K562 (cell line): ENCODE results near the gene PIK3AP1. TPM values are rescaled to one million over a fixed set of nuclear protein-coding genes. Genes with fewer than 3 reads are reported as not detected.

Experiments used
- ATAC-seq: fragments of 200-7000 bp; cut with Tn5 transposase; 3 replicates; pipeline ENCODE4 v1.9.1; 2020; ENCODE audit warnings: moderate library complexity
- BruUV-seq: library from RNA; stranded (reverse); fragments of 400-500 nt; replicated peaks from 2 replicates; lab custom pipeline; 2021; lab: Mats Ljungman, UMichigan
- CTCF ChIA-PET: fragments of 300-600 bp; formaldehyde crosslinking; extraction: SDS; loops from one replicate; lab custom pipeline; 2021; ENCODE audit warnings: low intra/inter-chr PET ratio; lab: Yijun Ruan, JAX
- POLR2A ChIA-PET: fragments of 300-600, 350-650 bp; sonication (Branson Sonifier 250); formaldehyde crosslinking; extraction: SDS; loops from one replicate; lab custom pipeline; 2021; ENCODE audit warnings: antibody characterized with exemption, inconsistent platforms; lab: Yijun Ruan, JAX
- DNase-seq, 4 experiments: peaks; one replicate each; pipeline versions ENCODE4 v3.0.0 to v3.0.0-alpha.2; 2011 to 2018; ENCODE audit warnings: low spot score in 3 of 4, mixed read lengths in 3 of 4; ENCODE audit errors: extremely low read depth in 1 of 4
- FAIRE-seq: peaks from 2 replicates; lab custom pipeline; 2011; peaks lifted over from hg19 to GRCh38; lab: Jason Lieb, UNC
- H2AFZ ChIP-seq: 2 replicates; pipeline ENCODE4 v1.6.0; 2011; ENCODE audit warnings: low read depth, low read length, control low read depth, inconsistent platforms
- H3K27ac ChIP-seq: fragments of 200-600 bp; 3 replicates; pipeline ENCODE4 v1.8.0; 2011; ENCODE audit warnings: low read depth, mild to moderate bottlenecking, control low read depth, inconsistent platforms, low read length, moderate library complexity, mixed read lengths; ENCODE audit errors: extremely low read depth
- H3K27me3 ChIP-seq, 2 experiments: fragments of 300-600 bp in 1 of 2; 2 replicates in 1 of 2; 3 replicates in 1 of 2; pipeline versions ENCODE4 v1.6.0 to v1.8.0; 2011; ENCODE audit warnings: inconsistent platforms in 2 of 2, low read length in 2 of 2, mild to moderate bottlenecking in 1 of 2, mixed read lengths in 1 of 2, moderate library complexity in 1 of 2; ENCODE audit not compliant: control insufficient read depth in 2 of 2, insufficient read depth in 2 of 2
- H3K36me3 ChIP-seq: fragments of 300-600 bp; 3 replicates; pipeline ENCODE4 v1.8.0; 2011; ENCODE audit warnings: mild to moderate bottlenecking, low read length, inconsistent platforms; ENCODE audit not compliant: control insufficient read depth, insufficient read depth
- H3K4me1 ChIP-seq, 2 experiments: fragments of 200-600 bp in 1 of 2; replicated peaks in 1 of 2; 2 replicates in 1 of 2; 3 replicates in 1 of 2; pipeline versions ENCODE4 v1.5.1 to v1.8.0; 2011; ENCODE audit warnings: inconsistent platforms in 2 of 2, low read length in 2 of 2, mild to moderate bottlenecking in 1 of 2, mixed read lengths in 1 of 2, moderate library complexity in 1 of 2; ENCODE audit not compliant: control insufficient read depth in 2 of 2, insufficient read depth in 2 of 2
- H3K4me2 ChIP-seq: 2 replicates; pipeline ENCODE4 v1.6.1; 2011; ENCODE audit warnings: low read length, control low read depth, inconsistent platforms, mixed read lengths; ENCODE audit not compliant: insufficient read depth
- H3K4me3 ChIP-seq: fragments of 200-600 bp; sonication (generic), shearing (Covaris generic); 2 replicates; pipeline ENCODE4 v1.5.1; 2016; ENCODE audit warnings: control low read depth, inconsistent platforms
- H3K79me2 ChIP-seq: fragments of 200-600 bp; 3 replicates; pipeline ENCODE4 v1.8.0; 2011; ENCODE audit warnings: low read length, inconsistent platforms; ENCODE audit not compliant: control insufficient read depth, insufficient read depth
- H3K9ac ChIP-seq, 2 experiments: 2 replicates each; pipeline versions ENCODE4 v1.6.0 to v1.6.1; 2011; ENCODE audit warnings: low read depth in 2 of 2, low read length in 2 of 2, control low read depth in 1 of 2, inconsistent platforms in 1 of 2, mild to moderate bottlenecking in 1 of 2, mixed read lengths in 1 of 2; ENCODE audit not compliant: insufficient read depth in 1 of 2
- H3K9me1 ChIP-seq: one replicate; pipeline ENCODE4 v1.6.0; 2011; ENCODE audit warnings: inconsistent platforms, mild to moderate bottlenecking, low read length, moderate library complexity; ENCODE audit not compliant: control insufficient read depth, insufficient read depth
- H3K9me3 ChIP-seq: replicated peaks from 2 replicates; pipeline ENCODE4 v1.5.1; 2011; ENCODE audit warnings: low read depth, low read length, inconsistent platforms; ENCODE audit not compliant: control insufficient read depth, insufficient read depth
- H4K20me1 ChIP-seq: replicated peaks from 2 replicates; pipeline ENCODE4 v1.6.1; 2011; ENCODE audit warnings: low read length, inconsistent platforms, mixed read lengths; ENCODE audit not compliant: control insufficient read depth, insufficient read depth
- CBX8 ChIP-seq: fragments of 200-600 bp; sonication (generic); IDR thresholded peaks from 2 replicates; pipeline ENCODE4 v1.6.1; 2012; ENCODE audit warnings: borderline replicate concordance, mixed run types, low read depth, mild to moderate bottlenecking, moderate library complexity, mixed read lengths, low read length, control low read depth, inconsistent platforms; ENCODE audit not compliant: poor library complexity, severe bottlenecking; ENCODE audit errors: extremely low read depth
- CLOCK ChIP-seq: fragments of 250-450 bp; sonication (Bioruptor Pico); IDR thresholded peaks from 2 replicates; pipeline ENCODE4 v1.4.0; 2020; ENCODE audit warnings: mild to moderate bottlenecking, moderate library complexity, borderline replicate concordance
- CUX1 ChIP-seq: fragments of 200-800 bp; sonication (Bioruptor generic); IDR thresholded peaks from 2 replicates; pipeline ENCODE4 v1.6.1; 2016; ENCODE audit warnings: missing genetic modification characterization, missing compliant biosample characterization
- FOXO4 ChIP-seq: fragments of 450-650 bp; formaldehyde crosslinking; IDR thresholded peaks from 2 replicates; pipeline ENCODE4 v1.4.0; 2020; ENCODE audit warnings: mild to moderate bottlenecking, moderate library complexity
- HMG20B ChIP-seq: fragments of 250-450 bp; sonication (Bioruptor Pico); IDR thresholded peaks from 2 replicates; pipeline ENCODE4 v1.5.0; 2021; ENCODE audit warnings: mild to moderate bottlenecking
- MCM2 ChIP-seq: fragments of 450-650 bp; IDR thresholded peaks from 2 replicates; pipeline ENCODE4 v1.6.1; 2017; ENCODE audit warnings: low read depth, mild to moderate bottlenecking
- STAT5B ChIP-seq: fragments of 250-450 bp; sonication (Bioruptor Pico); IDR thresholded peaks from 2 replicates; pipeline ENCODE4 v1.8.0; 2021; ENCODE audit warnings: mild to moderate bottlenecking, inconsistent platforms
- ZFP1 ChIP-seq: fragments of 450-650 bp; formaldehyde crosslinking; IDR thresholded peaks from 2 replicates; pipeline ENCODE4 v1.4.0; 2020; ENCODE audit warnings: mild to moderate bottlenecking, mixed read lengths
- ZNF395 ChIP-seq: fragments of 200-800 bp; sonication (Bioruptor generic); IDR thresholded peaks from 2 replicates; pipeline ENCODE4 v1.6.1; 2017; ENCODE audit warnings: missing genetic modification characterization, missing compliant biosample characterization
- ZNF431 ChIP-seq: sonication (generic); formaldehyde crosslinking; IDR thresholded peaks from 2 replicates; pipeline ENCODE4 v1.8.0; 2022; ENCODE audit warnings: mild to moderate bottlenecking, missing genetic modification reagents
- WGBS: fragments of 100-300 bp; shearing (Covaris generic); methylation state at CpG from one replicate; pipeline ENCODE4 v1.1.6; 2016; ENCODE audit warnings: low coverage, mixed read lengths; ENCODE audit not compliant: insufficient coverage; ENCODE audit errors: missing lambda C conversion rate; 5-methylcytosine and 5-hydroxymethylcytosine counted together
- in situ Hi-C: fragments of 300-500 bp; cut with MboI; formaldehyde crosslinking; loops from 4 replicates; pipeline ENCODE4 v1.15.0; 2018; ENCODE audit warnings: inconsistent platforms, mixed read lengths
- intact Hi-C: fragments of 100-400 bp; cut with micrococcal nuclease; formaldehyde crosslinking; loops from 2 replicates; pipeline ENCODE4 v1.14.2; 2022
- polyA plus RNA-seq, 8 experiments: library from polyadenylated mRNA; depleted of rRNA in 4 of 8; stranded (reverse) in 5 of 8; unstranded in 3 of 8; fragments of >200 nt; fragmentation: Nextera tagmentation in 2 of 8; fragmentation: Illumina TruSeq in 1 of 8; extraction: Ambion mirVana in 2 of 8; extraction: Trizol in 1 of 8; gene quantifications; 2 replicates each; pipeline versions ENCODE4 v1.2.1 to v1.2.3, GENCODE V29; 2011 to 2014; ENCODE audit warnings: inconsistent platforms in 1 of 8, missing spikeins in 1 of 8
- total RNA-seq, 7 experiments: library from RNA; depleted of rRNA in 6 of 7; stranded (reverse); fragments of >200 nt in 6 of 7; fragmentation: Illumina TruSeq in 2 of 7; extraction: Trizol in 2 of 7; gene quantifications; 2 replicates each; pipeline versions ENCODE4 v1.2.1 to v1.2.3, GENCODE V29; 2011 to 2021; ENCODE audit warnings: low replicate concordance in 1 of 7

The PIK3AP1 gene
- total and polyA plus RNA-seq, 9 of the 15 experiments (the other 6 are each of a cell fraction or from before 2014, with no cell fraction given) = 0.20 to 2.4 (median 1.4) TPM

- no peaks in the 10 kb centered on the region for H3K36me3 ChIP-seq
- peaks cover 0 to 5% of the 10 kb centered on the region in 2 experiments; a peak in 1 of 5 replicates for H3K27me3 ChIP-seq
- DNase-seq (no peak), FAIRE-seq (no peak), ATAC-seq (no peak)
- H3K9ac ChIP-seq = no peak overlapping the region
- H3K79me2 ChIP-seq = no peaks in the 10 kb centered on the region
- no peak overlapping the region for H3K4me3 ChIP-seq
- H4K20me1 ChIP-seq = no peaks in the 10 kb centered on the region
- POLR2A ChIA-PET = no interaction called here
- intact Hi-C loops (no loop called here), in situ Hi-C loops (no loop called here)
- no peak overlapping the region for H3K4me2 ChIP-seq
- no peak overlapping the region for H3K27ac ChIP-seq
- no peaks in the 10 kb centered on the region for H3K9me1 ChIP-seq
- 24% methylated on average over 3 of the region's 3 CpGs for WGBS
- no peaks in the 10 kb centered on the region for H3K9me3 ChIP-seq
- H3K4me1 ChIP-seq = peaks cover 0 to 4% of the 10 kb centered on the region in 2 experiments; a peak in 1 of 5 replicates
- CTCF ChIA-PET = no interaction called here
- no TSS peak for BruUV-seq
- H2AFZ ChIP-seq = no peak overlapping the region
- TF ChIP-seq CBX8 (no peak), CUX1 (CRISPR knock-in tag) (no peak), FOXO4 (CRISPR knock-in tag) (no peak), STAT5B (no peak), MCM2 (no peak), ZFP1 (CRISPR knock-in tag) (no peak), HMG20B (CRISPR knock-in tag) (no peak), ZNF395 (CRISPR knock-in tag) (no peak), CLOCK (CRISPR knock-in tag) (no peak), ZNF431 (CRISPR knock-in tag) (no peak)
Observed at GRCh38 chr10:96711048-96711728, 9.1 kb downstream of the PIK3AP1 start.
